ENCODE measurements around the gene SLC1A4.
"Not testable (repeated sequence)": the region's sequence is repeated elsewhere in the genome, so short reads cannot be mapped to it uniquely, and the experiment has no call there.

SLC1A4 gene

DNA sequence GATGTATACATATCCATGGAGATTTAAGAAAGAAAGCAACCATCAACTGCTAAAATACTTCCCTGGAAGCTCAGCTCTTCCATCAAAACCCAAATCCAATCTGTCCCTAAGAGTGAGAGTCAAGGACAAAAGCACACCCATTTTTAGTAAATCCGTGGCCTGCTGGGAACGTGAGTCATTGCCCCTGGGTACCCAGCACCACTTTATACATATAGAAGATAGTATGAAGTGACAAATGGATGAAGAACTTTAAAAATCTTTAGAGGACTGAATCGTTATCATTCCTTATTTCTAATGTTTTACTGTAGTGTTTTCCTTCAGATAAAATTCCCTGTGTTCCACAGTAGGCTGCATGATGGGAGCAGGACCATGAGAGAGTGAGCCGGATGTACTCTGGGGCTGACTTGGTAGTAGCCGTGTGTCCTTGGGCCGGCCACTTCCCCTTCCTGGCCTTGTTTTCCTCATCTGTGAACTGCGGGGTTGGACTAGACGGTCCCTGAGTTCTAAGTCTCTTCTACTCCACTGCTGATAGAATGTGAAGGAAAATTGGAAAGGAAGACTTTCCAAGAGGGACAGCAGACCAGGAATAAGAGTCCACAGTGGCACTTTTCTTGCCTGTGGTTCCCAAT lies 38.5 kb downstream of the SLC1A4 start:
- no peak for DNase-seq

DNA sequence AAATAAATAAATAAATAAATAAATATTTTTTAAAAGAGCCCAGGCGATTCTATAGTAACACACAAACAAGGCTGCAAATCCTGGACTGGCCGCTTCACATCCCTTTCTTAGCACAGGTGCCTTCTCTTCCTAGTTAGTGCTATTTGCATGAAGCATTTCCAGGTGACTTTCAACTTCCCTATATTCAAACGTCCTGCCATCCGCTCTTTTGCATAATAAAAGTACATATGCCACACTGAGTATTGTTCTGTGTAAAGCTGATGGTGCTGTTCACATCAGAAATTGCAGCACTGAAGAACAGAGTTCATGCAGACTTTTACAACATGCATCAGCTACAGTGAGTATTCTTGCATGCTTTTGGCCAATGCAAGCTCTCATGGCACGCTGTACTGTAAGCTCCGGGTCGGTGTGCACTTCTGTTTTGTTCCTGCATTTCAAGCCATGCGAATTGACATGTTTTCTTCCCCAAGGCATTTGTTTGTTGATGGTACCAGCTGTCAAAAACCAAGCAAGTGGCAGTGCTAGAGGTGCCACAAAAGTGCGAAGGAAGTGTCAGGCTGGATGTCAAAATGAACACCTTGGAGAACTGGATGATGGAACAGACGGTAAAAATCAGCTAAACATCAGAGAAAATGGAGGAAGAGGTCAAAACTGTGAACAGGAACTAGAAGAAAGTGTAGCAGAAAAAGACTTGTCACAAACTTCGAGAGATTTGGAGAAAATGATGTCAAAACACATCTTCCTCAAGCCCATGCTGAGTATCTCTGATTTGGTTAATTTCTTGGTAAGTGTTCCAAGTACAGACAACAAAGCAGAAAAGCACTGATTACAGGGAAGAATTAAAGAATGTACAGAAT lies 41.5 kb downstream of the SLC1A4 start:
- no peak for DNase-seq

DNA sequence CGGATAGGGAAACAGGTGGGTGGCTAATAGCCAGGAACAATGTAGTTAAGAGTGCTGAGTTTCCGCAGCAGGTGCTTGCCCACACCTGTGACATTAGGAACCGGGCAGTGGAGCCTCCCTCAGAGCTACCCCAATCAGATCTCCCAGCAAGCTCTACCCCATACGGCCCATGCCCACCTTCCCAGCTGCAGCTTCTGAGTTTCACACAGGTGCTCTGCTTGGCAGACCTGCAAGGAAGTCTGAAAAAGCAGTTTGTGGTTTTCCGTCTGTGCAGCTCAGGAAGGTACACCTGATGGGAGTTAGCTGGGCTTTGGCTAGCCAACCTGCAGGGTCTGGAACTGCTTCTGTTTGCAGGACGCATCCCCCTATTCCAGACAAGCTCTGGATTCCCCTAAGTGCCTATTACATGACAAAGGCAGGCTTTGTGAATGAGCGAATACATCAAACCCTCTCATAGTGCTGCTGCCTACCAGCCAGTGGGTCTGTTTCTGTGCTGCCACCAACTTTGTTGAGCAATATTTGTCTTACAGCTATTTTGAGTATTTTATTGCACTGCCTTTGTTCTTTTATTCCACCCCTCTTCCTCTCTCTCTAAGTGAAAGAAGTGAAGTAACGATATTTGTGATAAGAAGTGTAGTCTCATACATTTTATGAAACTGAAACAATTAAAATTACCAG lies 42.3 kb downstream of the SLC1A4 start:
- no peak for DNase-seq

DNA sequence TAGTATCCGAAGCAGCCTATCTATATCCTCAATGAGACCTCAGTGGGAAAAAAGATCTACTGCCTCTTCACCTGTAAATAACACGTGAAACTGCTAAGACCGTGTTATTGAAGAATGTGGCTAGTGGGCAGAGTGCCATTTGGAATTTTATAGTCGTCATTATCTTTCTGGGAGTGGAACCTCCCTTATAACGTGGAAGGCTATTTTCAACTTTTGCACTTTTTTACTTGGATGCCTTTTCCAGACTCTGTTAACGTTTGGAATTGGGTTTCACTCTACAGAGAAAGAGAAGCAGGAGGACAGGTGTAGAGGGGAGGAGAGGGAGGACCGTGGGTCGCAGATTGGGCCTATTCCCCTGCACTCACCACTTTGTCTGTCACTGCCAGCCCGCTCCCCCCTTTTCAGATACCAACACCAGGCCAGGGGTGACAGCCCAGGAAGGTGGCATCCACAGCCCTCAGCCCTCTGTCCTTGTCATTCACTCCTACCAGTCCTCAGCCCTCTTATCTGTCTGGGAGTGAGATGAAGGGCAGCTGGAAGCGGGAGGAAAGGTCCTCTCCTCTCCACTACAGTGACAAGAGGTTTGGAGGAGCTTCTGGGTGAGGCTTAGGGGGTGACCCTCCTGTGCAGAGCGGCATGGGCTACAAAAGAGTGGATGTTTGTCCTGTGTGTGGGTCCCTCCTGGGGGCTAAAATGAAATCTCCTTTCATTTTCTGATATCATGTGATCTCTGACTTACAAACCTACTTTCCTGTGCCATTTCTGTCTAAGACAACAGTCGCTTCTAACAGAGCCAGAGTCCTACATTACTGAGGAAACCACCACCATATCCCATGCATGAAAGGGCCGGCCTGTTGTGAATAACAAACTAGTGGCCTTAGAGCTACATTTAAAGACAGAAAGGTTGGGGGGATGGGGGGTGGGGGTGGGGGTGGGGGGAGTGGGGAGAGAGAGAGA lies 43.1 kb downstream of the SLC1A4 start:
- no peak for DNase-seq

DNA sequence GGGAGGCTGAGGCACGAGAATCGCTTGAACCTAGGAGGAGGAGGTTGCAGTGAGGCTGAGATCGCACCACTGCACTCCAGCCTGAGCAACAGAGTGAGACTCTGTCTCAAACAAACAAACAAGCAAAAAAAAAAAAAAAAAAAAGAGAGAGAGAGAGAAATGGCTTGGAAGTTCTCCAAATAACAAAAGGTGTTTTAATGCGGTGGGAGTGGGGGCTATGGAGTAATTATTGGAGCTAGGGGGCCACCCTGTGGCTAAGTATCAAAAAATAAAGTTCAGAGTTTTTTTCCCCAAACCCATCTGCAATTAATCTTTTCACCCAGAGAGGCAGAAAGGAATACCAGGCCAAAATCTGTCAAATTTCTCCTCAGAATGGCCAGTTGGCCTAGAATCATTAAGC lies 44.0 kb downstream of the SLC1A4 start:
- peak; percentile 15 for DNase-seq

DNA sequence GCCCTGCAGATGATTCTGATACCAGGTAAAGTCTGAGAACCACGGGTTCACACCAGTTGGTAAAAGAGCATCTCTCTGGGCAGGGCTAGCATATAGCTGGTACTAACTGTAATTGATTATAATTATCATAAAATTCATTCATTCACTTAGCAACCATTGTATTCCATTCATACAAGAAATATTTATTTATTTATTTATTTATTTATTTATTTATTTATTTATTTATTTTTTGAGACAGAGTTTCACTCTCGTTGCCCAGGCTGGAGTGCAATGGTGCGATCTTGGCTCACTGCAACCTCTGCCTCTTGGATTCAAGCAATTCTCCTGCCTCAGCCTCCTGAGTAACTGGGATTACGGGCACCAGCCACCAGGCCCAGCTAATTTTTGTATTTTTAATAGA lies 44.5 kb downstream of the SLC1A4 start:
- not testable (repeated sequence) for DNase-seq

DNA sequence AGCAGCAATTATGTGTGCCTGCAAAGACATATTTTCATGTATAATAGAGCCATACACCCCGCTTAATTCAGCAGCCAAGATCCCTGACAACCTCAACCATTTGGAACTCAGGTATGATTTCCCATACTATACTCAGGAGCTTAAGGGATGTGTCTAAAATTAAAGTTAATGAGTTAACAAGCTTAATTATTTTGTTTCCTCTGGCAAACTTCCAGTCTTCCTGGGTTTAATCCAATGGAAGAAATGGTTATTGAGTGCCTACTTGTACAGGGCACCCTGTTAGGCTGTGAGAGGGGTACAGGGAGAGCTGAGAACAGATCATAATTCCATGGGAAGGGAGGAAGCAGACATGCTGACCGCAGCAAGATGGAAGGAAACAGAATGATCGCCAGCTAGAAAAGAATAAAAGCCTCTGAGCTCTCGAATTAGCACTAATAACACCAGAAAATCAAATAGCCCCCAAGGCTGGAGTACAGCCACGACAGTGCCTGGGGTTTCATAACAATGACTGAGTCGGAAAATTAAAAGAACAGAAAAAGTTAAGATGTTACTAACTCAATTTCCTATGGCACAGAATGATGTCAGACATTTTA lies 46.2 kb downstream of the SLC1A4 start:
- DNase-seq, result no peak

DNA sequence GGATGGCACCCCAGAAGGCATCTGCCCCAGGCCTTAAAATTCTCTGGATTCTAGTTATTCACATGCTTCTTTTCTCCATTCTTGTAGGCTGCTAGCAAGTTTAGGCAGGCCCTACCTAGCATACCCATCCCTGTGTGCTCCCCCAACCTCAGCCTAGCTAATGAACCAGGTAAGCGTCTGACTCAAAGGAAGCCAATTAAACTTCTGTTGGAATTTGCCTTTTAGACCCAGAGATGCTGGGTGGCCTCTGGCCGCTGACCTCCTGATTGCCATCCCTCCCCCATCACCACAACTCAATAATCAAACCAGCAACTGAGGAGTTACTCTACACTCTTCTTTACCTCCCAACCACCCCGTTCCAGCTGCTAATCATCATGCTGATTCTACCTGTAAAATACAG lies 48.0 kb downstream of the SLC1A4 start:
- no peak for DNase-seq

DNA sequence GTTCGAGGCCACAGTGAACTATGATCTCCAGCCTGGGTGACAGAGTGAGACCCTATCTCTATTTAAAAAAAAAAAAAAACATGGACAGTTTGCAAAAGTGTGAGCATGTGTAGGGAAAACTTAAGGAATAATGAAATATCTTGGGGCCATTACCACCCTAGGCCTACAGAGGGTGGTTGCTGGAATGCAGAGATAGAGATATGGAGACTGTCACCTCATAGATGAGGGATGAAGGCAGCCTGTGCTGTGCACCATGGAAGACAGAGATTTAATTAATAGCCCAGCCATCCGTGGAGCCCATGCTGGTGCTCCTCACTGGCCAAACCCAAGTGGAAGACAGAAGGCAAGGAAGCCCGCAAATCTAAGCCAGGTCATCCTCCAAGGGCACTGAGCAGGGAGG lies 50.4 kb downstream of the SLC1A4 start:
- no peak for DNase-seq

DNA sequence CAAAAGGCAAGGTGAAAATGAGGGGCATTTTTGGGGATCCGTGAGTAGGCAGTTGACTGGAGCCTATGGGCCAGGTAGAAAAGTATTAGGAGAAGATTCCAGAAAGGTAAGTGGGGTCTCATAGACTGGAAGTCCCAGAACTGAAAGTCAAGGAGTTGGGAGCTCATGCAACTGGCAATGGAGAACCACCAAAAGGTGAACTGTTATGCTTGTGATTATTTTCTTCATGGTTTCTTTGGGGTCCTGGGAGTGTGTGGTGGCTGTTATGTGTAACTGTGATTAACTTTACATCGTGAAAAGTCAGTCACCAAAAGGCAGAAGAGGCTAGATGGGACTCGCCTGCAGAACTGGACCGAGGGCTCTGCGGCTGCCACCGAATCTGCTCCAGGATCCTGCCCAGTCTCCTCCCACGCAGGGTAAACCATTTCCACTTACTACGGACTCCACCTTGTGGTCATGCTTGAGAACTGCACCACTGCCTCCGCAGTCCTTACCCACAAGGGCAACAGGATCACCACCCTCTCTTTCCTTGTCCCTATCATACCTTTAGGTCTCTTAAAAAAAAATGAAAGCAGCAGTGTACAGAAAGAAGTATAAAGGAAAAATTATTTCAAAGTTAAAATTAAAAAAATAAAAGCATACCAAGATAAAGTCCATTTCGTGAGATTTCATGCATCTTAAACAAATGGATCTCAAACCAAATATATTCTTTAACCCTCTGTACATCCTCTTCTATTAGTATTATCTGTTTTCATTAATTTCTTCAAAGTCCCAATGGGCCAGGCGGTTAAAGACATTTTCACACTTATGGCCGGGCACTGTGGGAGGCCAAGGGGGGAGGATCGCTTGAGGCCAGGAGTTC lies 51.4 kb downstream of the SLC1A4 start:
- peak; percentile 72 for DNase-seq

DNA sequence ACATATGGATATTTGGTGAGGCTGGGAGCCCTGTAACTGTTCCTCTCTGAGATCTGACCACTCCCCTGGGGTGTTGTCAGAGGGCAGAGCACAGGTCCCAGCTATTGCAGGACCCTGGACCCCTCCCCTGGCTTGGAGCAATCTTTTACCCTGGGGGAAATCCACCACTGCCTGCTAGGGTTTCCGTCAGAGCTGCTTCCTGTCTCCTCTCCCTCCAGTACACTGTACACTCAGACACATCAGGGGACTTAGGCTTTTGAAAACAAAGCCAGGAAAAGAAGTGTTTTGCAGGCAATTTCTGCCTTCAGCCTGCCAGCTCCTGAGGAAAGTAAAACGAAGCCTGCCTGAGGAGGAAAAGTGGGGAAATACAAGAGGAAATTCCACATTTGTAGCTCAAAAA lies 53.8 kb downstream of the SLC1A4 start:
- no peak for DNase-seq

DNA sequence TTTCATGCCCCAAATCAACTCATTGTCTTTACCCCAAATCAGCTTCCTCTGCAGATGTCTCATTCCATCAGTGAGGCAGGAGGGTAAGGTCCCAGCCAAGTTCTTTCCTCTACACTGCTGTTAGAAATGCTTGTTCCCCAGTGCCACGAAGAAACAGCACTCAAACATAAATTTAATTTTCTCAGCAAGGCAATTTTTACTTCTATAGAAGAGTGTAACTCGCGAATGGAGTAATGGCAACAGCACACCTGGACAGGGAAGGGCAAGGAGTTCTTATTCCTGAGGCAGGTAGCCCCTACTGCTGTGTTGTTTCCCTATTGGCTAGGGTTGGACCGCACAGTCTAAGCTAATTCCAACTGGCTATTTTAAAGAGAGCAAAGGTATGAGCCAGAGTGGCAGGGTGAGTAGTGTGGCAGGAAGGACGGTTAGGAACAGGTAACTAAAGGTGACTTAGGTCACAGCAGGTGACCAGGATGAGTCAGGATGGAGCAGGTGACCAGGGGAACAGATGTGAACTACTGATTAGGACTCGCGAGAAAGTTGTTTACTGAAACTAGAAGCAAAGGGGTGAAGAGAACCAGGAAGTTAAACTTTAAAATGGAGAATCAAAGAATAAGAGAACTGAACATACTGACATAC lies 55.0 kb downstream of the SLC1A4 start:
- no peak for DNase-seq

DNA sequence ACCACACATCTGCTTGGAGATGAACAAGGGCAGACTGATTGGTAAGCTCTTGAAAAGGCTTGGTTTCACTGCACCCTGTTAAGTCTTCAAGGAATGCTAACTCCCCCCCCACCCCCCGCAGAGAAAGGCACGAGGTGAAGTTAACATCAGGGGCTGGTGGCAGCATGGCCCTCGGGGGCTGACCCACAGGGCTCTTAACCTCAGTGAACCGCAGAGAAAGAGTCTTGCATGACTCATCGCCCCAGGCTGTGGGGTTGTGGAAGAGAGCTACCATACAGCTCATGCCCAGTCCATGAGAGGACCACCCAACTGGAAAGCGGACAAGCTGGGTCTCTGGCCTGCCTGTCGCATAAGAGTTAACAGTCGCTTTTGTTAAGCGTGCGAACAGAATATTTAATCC lies 56.5 kb downstream of the SLC1A4 start:
- DNase-seq, result peak; percentile 46

DNA sequence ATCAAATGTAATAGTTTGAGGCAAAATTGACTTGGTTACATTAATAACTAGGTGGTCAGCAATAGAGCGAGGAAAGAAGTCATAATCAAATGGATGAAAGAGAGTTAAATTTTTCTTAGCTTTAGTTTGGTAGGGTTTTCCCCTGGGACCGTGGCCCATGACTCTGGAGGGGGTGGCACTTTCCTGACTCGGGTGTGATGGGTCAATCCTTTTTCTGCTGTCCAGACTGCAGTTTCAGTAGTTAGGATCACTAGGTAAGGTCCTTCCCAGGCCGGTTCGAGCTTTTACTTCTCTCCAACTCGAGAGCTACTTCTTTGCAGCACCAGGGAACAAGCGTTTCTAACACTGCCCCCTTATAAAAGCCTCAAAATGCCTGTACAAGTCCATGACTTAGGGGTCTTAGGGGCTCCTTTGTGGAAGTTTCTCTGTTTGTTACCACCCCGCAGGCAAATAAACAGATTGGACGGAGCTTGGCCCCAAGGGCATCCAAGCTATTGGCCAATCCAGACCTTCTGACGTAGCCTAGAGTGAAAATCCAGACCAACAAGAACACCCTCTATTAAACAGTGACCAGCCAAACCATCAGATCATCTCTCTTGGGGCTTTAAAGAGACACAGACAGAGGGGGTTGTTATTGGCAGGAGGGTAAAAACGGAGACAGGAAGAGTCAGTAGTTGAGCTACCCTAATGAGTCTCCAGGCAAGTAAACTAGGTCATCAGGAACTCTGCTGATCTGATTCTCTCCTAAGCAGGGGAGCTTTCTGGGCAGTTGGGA lies 57.6 kb downstream of the SLC1A4 start:
- no peak for DNase-seq

DNA sequence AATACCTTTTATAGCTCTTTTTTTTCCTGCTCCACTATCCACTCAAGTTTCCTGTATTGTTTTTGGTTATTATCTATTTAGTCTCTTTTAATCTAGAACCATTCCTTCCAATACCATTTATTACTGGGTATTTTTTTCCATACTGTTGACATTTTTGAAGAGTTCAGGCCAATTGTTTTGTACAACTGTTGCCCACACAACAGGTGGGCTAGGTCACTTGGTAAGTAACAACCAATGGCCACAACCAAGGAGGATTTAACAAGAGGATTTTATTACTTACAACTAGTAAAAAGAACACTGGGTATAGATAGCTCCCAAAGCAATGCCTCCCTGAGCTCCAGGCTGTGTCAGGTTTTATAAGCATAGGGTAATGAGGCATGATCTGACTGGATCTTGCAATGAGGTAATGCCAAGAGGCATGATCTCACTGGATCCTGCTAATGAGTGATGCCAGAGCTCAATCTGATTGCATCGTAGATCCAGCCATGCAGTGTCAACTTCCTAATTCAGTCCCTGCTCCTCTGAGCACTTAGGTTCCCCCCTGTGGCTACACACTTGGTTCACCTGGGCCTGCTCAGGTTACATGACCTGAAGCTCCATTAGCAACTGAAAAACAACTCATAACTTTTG lies 59.9 kb downstream of the SLC1A4 start:
- no peak for DNase-seq

DNA sequence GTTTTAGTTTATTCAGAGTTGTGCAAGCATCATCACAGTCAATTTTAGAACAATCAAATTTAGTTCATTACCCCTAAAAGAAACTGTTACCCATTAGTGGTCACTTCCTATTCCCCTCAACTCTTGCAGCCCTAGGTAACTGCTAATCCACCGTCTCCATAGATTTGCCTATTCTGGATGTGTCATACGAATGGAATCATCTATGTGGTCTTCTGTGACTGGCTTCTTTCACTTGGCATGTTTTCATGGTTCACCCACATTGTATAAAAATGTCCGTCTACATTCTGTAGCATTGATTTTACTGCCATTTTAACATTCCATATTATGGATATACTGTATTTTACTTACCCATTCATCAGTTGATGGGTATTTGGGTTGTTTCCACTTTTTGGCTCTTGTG lies 61.7 kb downstream of the SLC1A4 start:
- no peak for DNase-seq

DNA sequence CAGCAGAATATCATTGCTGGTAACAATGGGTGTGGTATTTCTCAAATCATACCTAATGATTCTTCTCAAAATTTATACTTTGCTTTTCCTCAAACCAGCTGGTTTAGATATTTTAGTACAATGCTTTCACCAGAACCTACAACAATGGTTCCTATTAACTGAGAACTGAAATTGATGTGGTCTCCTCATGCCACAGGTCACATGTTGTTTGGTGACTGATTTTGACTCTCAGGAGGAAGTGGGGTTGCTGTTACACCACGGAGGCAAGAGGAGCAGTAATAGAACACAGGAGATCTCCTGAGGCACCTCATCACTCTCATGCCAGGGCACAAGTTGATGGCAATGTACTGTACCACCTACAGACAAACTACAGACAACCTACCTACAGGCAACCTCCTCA lies 64.0 kb downstream of the SLC1A4 start:
- no peak for DNase-seq

DNA sequence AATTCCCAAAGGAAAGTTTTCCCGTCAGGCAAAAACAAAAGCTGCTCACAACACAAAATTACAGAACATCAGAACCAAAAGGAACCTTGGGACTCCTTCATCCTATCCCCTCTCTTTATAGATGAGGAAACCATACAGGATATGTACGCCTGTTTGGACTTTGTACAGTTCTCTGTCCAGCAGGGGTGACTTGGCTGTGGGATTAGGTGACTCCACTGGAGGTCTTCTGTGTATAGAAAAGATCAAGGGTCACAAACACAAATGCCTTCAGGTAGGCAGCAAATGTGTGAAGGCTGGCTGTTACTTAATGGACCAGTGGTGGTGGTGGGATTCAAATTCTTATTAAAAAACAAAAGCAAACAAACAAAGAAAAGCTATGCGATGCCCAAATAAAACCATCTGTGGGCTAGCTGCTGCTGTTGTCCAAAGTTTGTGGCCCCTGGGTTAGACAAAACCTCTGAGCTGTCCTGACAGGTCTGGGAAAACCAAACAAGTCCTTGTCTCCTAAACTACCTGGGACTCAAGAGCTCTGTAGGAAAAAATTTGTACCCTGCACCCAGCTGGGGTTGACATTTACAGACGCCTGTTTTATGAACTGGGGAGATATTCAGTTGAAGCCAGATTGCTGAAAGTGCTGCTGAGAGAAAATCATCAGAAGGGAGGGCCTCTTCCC lies 65.7 kb downstream of the SLC1A4 start:
- no peak for DNase-seq
